ENCODE measurements around the gene KCNQ2.

DNA sequence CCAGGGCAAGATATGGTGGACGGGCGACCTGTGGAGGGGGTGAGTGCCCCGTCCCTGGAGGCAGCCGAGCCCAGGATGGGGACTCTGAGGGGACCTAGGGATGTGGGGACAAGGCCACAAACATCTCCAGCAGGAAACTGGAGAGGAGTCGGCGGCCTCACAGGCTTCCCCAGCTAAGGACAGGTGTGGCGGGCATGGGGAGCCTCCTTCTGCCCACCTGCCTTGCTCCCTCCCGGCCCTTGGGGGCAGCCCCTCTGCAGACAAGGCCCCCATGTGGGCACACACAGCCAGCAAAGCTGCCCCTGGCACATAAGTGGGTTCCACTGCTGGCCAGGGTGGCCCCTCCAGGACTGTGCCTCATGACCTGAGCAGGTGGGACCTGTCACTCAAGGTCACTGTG, 115.9 kb downstream of the KCNQ2 start:
- TF ChIP-seq, protein P1, sequence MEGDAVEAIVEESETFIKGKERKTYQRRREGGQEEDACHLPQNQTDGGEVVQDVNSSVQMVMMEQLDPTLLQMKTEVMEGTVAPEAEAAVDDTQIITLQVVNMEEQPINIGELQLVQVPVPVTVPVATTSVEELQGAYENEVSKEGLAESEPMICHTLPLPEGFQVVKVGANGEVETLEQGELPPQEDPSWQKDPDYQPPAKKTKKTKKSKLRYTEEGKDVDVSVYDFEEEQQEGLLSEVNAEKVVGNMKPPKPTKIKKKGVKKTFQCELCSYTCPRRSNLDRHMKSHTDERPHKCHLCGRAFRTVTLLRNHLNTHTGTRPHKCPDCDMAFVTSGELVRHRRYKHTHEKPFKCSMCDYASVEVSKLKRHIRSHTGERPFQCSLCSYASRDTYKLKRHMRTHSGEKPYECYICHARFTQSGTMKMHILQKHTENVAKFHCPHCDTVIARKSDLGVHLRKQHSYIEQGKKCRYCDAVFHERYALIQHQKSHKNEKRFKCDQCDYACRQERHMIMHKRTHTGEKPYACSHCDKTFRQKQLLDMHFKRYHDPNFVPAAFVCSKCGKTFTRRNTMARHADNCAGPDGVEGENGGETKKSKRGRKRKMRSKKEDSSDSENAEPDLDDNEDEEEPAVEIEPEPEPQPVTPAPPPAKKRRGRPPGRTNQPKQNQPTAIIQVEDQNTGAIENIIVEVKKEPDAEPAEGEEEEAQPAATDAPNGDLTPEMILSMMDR (conservative IDR thresholded peaks at IDR 0.05): no peak
- no peak for TF ChIP-seq EZH2 (IDR thresholded peaks at IDR 0.05; ENCODE audit: low read depth)
